Activated CD8-positive, alpha-beta memory T cell treated with anti-CD3 and anti-CD28 coated beads, Interleukin-2, amount 50 U/mL, for 24 hours (primary cell): ENCODE data around the gene SRPK2.
"Not testable (repeated sequence)": the region's sequence is repeated elsewhere in the genome, so short reads cannot be mapped to it uniquely, and the experiment has no call there.

Experiments
- DNase-seq: peaks from one replicate; pipeline ENCODE4 v3.0.0-alpha.2; 2020; ENCODE audit errors: extremely low read depth

SRPK2 gene

GRCh38 chr7:105388356-105389087, at the start of gene SRPK2:
TSS of gene SRPK2 (minus strand) at chr7:105388921.
- peak; percentile 47 for DNase-seq

- DNase-seq: no peak
Measured at GRCh38 chr7:105438254-105438653, 49.5 kb upstream of the SRPK2 start.

- DNase-seq: not testable (repeated sequence)
Measured at GRCh38 chr7:105437356-105437755, 48.6 kb upstream of the SRPK2 start.

- DNase-seq: no peak
Measured at GRCh38 chr7:105429746-105430612, 41.3 kb upstream of the SRPK2 start.

GRCh38 chr7:105426606-105427146, 38.0 kb upstream of the SRPK2 start:
- no peak for DNase-seq

- DNase-seq: no peak
Measured at GRCh38 chr7:105423987-105424386, 35.3 kb upstream of the SRPK2 start.

GRCh38 chr7:105413887-105414437, 25.2 kb upstream of the SRPK2 start:
- no peak for DNase-seq

GRCh38 chr7:105410774-105411173, 22.1 kb upstream of the SRPK2 start:
- DNase-seq: not testable (repeated sequence)

GRCh38 chr7:105409775-105410174, 21.1 kb upstream of the SRPK2 start:
- not testable (repeated sequence) for DNase-seq

GRCh38 chr7:105408791-105409410, 20.2 kb upstream of the SRPK2 start:
- DNase-seq: no peak

GRCh38 chr7:105403128-105403527, 14.4 kb upstream of the SRPK2 start:
- DNase-seq: no peak

GRCh38 chr7:105402221-105403095, 13.7 kb upstream of the SRPK2 start:
- no peak for DNase-seq

GRCh38 chr7:105399043-105399725, 10.5 kb upstream of the SRPK2 start:
- DNase-seq: no peak

- DNase-seq: no peak
Measured at GRCh38 chr7:105396566-105396965, 7.8 kb upstream of the SRPK2 start.

GRCh38 chr7:105391429-105391828, 2.7 kb upstream of the SRPK2 start:
- no peak for DNase-seq

GRCh38 chr7:105389889-105390288, 1.2 kb upstream of the SRPK2 start:
- no peak for DNase-seq

GRCh38 chr7:105389088-105389650, 448 bp upstream of the SRPK2 start:
- DNase-seq: no peak

GRCh38 chr7:105387508-105388355, 989 bp downstream of the SRPK2 start:
- DNase-seq: no peak

GRCh38 chr7:105377903-105378302, 10.8 kb downstream of the SRPK2 start:
- no peak for DNase-seq
